GM19438 (cell line): ENCODE results near the gene TNS2.

Experiments used
- ATAC-seq: cut with Tn5 transposase; IDR thresholded peaks from one replicate; pipeline ENCODE4 v1.9.1; 2021; ENCODE audit warnings: low read depth; ENCODE audit not compliant: unreplicated experiment

Gene TNS2

DNA sequence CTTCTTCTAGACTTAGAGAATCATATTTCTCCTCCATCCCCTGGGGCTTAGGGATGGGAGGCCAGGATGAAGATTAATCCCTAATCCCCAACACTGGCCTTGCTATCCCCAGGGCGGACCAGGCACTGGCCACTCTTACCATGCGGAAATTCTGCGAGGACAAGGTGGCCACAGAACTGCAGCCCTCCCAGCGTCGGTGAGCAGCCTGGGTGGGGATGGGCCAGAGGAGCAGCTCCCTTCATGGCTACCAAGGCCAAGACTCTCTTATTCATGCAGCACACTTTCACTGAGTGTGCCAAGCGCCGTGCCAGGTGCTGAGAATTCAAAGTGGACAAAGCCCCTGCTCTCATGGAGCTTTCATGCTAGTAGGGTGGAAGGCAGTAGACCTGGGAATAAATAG is 7.0 kb downstream of the TNS2 start:
- ATAC-seq = no peak

DNA sequence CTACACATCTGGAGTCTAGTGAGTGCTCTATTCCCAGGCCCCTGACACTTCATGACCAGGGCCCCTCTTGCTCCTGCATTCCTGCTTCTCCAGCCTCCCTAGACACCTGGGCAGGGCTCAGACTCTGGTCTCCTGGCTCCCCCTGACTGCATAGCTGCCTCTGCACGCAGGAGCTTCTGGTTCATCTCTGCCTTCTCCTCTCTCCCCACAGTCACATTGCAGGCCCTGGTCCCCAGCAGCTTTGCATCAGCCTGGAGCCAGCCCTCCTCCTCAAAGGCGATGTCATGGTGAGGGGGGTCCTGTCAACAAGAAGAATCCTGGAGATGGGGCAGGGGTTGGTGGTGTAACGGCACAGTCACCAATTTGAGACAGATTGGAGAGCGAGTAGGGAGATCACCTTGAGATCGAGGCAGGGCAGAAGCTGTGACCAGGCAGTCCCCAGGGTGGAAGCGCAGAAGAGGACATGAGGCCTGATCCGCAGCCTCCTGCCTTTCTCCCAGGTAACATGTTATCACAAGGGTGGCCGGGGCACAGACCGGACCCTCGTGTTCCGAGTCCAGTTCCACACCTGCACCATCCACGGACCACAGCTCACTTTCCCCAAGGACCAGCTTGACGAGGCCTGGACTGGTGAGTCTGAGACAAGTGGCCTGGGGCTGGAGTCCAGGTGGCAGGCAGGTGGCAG is 8.1 kb downstream of the TNS2 start:
- no peak for ATAC-seq

DNA sequence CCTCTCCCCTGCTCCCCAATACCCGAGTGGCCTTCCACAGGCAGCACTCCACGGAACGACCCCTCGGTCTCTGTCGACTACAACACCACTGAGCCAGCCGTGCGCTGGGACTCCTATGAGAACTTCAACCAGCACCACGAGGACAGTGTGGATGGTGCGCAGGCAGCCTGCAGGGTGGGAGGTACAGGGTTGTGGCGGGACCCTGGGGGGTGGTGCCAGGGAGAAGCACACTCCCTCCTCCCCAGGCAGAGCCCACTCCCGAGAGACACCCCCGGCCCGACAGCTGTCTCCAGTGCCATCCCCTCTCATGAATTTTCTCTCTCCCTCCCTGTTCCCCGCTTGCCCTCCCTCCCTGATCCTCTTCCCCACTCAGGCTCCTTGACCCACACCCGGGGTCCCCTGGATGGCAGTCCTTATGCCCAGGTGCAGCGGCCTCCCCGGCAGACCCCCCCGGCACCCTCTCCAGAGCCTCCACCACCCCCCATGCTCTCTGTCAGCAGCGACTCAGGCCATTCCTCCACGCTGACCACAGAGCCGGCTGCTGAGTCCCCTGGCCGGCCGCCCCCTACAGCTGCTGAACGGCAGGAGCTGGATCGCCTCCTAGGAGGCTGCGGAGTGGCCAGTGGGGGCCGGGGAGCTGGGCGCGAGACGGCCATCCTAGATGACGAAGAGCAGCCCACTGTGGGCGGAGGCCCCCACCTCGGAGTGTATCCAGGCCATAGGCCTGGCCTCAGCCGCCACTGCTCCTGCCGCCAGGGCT is 9.0 kb downstream of the TNS2 start:
- ATAC-seq = no peak

DNA sequence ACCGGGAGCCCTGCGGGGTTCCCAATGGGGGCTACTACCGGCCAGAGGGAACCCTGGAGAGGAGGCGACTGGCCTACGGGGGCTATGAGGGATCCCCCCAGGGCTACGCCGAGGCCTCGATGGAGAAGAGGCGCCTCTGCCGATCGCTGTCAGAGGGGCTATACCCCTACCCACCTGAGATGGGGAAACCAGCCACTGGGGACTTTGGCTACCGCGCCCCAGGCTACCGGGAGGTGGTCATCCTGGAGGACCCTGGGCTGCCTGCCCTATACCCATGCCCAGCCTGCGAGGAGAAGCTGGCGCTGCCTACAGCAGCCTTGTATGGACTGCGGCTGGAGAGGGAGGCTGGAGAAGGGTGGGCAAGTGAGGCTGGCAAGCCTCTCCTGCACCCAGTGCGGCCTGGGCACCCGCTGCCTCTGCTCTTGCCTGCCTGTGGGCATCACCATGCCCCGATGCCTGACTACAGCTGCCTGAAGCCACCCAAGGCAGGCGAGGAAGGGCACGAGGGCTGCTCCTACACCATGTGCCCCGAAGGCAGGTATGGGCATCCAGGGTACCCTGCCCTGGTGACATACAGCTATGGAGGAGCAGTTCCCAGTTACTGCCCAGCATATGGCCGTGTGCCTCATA is 9.7 kb downstream of the TNS2 start:
- no peak for ATAC-seq

DNA sequence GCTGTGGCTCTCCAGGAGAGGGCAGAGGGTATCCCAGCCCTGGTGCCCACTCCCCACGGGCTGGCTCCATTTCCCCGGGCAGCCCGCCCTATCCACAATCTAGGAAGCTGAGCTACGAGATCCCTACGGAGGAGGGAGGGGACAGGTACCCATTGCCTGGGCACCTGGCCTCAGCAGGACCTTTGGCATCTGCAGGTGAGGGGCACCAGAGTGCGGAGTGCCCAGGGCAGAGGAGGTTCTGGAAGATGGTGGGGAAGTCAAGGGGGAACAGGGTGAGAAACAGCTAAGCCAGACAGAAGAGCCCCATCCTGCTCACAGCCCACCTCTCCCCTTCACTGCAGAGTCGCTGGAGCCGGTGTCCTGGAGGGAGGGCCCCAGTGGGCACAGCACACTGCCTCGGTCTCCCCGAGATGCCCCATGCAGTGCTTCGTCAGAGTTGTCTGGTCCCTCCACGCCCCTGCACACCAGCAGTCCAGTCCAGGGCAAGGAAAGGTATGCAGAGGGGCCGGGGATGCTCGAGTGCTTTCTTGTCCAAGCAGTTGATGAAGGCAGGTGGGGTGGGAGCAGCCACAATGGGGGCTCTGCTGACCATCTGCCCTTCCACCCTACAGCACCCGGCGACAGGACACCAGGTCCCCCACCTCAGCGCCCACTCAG is 10.3 kb downstream of the TNS2 start:
- ATAC-seq = no peak

DNA sequence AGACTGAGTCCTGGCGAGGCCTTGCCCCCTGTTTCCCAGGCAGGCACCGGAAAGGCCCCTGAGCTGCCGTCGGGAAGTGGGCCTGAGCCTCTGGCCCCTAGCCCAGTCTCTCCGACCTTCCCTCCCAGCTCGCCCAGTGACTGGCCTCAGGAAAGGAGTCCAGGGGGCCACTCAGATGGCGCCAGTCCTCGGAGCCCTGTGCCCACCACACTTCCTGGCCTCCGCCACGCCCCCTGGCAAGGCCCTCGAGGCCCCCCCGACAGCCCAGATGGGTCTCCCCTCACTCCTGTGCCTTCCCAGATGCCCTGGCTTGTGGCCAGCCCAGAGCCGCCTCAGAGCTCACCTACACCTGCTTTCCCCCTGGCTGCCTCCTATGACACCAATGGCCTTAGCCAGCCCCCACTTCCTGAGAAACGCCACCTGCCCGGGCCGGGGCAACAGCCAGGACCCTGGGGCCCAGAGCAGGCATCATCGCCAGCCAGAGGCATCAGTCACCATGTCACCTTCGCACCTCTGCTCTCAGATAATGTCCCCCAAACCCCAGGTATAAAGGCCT is 10.9 kb downstream of the TNS2 start:
- no peak for ATAC-seq

DNA sequence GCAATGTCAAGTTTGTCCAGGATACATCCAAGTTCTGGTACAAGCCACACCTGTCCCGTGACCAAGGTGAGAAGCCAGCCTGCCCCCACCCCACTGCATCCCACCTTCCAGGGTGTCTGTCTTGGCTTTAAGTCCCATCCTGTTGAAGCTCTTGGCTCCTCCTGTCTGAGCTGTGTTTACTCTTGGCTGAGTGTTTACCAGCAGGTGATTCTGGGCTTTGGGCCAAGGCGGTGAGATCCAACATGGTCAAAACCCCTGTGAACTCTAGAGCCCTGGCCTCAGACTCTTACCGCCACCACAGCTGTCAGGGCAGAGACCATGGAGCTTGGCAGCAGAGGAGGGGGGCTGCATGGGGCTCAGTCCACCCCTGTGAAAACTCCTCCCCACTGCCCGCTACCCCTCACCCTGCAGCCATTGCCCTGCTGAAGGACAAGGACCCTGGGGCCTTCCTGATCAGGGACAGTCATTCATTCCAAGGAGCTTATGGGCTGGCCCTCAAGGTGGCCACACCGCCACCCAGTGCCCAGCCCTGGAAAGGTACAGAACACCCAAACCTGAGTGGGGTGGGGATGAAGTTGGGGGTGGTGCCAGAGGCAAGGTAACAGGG is 11.6 kb downstream of the TNS2 start:
- ATAC-seq = no peak

DNA sequence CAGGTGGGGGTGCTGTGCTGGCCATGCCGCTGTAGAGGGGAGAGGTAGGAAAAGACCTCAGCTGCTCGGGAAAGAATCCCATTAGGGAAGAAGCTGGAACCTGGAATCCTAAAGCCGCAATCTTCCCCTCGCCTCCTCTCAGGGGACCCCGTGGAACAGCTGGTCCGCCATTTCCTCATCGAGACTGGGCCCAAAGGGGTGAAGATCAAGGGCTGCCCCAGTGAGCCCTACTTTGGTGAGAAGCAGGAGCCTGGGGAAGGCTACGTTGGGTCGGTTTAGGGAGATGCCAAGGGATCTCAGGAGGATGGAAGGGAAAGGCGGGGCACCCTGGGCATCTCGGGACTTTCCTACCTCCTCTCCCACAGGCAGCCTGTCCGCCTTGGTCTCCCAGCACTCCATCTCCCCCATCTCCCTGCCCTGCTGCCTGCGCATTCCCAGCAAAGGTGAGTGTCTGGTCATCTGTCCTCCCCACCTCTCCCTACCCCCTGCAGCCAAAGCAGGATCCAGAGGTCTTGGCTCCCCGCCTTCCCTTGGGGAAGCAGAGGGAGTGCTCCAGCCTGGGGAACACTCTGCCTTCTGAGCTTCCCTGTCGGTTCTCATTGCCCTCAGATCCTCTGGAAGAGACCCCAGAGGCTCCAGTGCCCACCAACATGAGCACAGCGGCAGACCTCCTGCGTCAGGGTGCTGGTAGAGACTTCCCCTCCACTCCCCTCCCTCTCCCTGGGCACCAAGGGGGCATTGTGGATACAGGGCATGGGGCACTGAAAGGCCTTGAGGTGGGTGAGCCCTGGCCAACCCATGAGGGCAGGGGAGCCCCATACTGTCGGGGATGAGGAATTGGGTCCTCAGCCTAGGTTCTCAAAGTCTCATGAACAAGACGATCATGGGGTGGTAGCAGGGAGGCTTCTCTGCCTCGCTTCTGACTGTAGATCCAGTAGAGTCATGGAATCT is 12.4 kb downstream of the TNS2 start:
- ATAC-seq = no peak

DNA sequence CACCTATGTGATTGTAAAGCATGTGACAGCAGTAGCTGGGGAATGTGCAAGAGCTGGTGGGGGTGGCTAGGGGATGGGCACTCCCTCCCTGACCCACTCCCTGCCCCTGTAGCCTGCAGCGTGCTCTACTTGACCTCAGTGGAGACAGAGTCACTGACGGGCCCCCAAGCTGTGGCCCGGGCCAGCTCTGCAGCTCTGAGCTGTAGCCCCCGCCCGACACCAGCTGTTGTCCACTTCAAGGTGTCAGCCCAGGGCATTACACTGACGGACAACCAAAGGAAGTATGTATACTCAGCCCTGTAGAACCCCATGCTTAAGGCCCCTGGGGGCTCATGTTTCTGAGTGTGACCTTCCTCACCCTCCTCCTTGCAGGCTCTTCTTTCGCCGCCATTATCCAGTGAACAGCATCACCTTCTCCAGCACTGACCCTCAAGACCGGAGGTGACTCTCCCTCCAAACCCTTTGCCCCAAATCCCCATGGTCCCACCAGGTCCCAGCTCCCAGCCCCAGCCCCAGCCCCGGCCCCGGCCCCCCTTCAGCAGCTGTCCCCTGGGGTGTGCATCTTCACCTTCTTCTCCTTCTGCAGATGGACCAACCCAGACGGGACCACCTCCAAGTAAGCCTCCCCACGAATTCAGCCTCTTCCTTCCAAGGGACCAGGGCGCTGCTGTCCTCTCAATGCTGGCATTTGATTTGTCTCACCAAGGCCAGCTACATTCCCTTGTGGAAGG is 13.3 kb downstream of the TNS2 start:
- no peak for ATAC-seq

DNA sequence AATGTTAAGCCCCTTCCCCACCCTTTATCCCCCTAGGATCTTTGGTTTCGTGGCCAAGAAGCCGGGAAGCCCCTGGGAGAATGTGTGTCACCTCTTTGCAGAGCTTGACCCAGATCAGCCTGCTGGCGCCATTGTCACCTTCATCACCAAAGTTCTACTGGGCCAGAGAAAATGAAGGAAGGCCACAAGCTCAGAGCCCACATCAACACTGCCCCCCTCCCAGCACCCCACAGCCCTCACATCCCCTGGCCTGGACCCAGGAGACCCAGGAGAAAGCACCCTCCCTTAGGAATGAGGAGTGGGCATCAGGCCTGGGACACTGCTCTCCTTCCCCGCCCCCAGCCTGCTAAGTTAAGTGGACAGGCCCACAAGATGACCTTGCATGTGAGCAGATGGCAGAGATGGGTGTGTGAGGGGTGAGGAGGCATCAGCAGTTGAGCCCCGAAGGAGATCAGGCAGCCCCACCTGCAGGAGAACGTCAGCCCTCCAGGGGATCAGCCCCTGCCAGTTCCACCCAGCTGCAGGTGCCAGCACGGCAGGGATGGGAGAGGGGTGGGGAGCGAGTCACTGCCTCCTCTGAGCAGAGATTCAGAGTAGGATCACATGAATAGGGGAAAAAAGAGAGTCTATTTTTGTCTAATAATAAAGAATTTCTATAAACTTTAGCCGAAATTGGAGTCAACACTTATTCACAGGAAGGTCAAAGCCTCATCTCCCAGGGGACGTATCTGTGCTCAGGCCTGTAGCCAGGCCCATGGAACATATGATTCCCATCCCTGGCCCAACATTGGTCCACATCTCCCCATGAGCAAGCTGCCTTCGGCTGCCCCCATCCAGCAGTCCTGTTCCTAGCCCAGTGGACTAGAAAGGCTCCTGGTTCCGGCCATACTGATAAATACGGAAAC is 14.1 kb downstream of the TNS2 start:
- no peak for ATAC-seq

DNA sequence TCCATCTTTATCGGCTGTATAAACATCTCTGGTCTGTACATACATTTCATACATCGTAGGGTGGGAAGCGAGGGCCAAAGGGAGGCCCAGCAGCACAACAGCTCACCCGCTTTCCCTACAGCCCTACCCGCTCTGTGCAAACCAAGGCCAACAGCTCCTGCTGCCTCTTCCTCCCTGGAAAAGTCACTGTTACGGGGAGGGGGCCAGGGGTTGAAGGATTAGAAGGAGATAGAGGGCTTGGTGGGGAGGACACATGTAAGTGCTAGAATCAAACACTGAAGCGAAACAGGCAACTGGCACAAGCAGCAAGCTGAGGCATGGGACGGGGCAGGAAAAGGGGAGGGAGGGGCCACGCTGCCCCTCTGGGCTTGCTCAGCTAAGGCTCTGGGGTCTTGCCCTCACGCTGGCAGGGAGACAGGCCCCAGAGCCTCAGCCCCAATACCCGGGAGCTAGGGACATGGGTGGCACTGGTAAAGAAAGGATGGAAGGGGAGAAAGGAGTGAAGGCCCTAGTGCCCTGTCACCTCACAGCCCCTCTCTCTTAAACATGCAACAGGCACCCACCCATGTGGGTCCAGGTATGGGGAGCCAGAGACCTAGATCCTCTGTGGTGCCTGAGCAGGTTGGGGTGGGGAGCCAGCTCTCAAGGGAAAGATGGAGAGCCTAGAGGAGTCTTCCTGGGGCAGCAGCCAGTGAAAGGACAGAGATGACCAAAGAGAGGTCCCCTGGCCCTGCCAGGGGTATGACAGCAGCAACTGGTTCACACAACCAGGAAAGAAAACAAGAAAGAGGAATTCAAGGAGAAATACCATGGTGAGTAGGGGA is 15.0 kb downstream of the TNS2 start:
- no peak for ATAC-seq

DNA sequence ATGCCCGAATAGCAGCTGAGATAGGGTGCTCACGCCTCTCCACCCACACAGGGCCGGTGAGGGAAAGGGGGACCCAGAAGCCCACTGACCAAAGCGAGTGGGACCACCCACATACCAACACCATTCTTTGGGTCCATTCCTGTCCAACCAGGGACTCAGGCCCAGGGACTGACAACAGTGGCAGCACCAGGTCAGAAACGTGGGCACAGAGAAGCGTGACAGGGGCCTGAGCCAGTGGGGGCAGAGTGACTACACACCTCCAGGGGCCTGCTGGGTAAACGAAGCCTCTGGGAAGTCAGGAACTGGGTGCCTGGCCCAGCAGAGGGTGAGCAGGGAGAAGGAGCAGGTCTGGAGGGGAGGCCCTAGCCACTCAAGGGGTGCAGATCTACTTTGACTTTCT is 15.6 kb downstream of the TNS2 start:
- ATAC-seq = no peak

DNA sequence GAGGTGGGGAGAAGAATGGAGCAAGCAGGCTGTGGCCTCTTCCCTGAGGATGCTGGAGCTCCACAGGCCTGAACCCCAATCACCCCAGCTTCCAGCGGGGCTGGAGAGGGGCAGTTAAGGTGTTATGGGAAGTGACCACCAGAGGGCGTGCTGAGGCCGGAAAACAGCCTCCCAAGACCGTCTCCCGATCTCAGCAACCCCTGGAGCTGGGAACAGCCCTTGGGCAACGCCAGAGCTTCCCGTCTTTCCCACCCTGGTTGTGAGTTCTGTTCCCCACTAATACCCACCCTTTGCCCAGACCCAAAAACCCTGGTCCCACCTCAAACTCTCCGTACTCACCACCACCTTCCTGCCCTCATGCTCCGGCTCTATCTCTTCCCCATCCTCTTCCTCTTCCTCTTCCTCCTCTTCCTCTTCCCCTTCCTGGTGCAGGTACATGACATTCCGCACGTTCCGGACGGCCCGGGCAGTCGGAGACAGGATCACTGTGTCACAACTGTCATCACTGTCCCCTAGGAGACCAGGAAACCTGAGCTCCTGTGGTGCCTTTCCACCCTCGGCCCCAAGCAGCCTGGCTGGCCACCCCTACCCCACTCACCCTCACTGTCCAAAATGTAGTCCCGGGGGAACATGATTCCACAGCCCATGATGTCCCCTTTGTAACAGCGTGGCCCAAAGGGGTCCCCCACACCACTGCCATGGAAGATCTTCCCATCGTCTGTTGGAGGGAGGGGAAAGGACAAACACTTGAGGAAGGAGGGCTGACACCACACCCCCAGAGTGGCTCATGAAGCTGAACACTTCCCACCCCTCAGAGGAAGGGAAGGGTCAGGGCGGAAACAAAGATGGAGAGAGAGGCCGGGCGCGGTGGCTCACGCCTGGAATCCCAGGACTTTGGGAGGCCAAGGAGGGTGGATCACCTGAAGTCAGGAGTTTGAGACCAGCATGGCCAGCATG is 16.4 kb downstream of the TNS2 start:
- no peak for ATAC-seq

DNA sequence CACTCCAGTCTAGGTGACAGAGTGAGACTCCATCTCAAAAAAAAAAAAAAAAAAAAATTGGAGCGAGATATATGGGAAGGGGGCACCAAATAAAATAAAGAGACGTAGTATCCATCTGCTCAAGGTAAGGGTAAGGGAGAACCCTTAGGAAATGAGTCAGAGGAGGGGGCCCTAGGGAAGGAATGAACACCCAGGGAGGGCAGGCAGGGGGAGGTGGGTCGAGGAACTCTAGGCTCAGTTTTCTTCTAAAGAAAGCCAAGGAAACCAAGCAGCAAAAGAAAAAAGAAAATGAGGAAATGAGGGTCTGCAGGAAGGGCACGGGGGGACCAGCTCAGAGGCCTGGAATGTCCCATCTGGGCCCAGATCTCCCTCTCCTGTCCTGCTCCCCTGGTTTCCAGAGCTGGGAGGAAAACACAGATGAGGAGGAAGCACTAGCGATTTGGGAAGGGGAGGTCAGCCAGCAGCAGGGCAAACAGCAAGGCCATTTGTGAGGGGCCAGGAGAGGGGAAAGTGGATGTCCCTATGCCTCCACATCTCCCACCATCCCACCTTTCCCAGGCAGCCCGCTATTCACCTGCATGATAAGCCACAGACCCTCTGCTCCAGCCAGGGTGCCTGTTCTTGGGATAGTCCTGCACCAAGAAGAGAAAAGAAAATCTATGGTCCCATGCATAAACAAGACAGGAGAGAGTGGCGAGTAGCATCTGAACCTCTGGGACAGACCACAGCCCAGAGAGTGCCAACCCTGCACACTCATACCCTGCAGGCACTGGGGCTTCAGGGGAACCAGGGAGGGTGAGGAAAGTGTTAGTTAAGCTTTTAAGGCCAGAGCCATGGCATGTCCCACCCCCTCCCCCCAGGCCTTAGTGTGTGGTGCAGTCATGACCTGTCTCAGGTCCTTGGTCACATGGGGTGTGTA is 17.5 kb downstream of the TNS2 start:
- ATAC-seq = no peak
